ENCODE data around the gene SCNM1.

Gene SCNM1

GRCh38 chr1:151165738-151166504 is at the start of gene SCNM1, which contains the start of gene LYSMD1:
TSS of gene SCNM1 (plus strand) at chr1:151166144. CDS start at chr1:151166153, 9 bp downstream.
TSS of gene LYSMD1 (minus strand) at chr1:151165902. CDS start at chr1:151165258, 644 bp downstream.
- Histone ChIP-seq H3K27ac (peak within 1 kb of the TSS; percentile 84 to 93), H3K4me3 (peak within 1 kb of the TSS; percentile 77)
- no peak for TF ChIP-seq CTCF (IDR thresholded peaks at IDR 0.05)
- peak; percentile 99 for DNase-seq (ENCODE audit: low spot score)

- H3K27ac ChIP-seq, result no peak overlapping the region
- no peak for DNase-seq (ENCODE audit: low spot score)
Observed at GRCh38 chr1:151124763-151125403, 41.1 kb upstream of the SCNM1 start.

GRCh38 chr1:151128800-151129199 is 37.1 kb upstream of the SCNM1 start:
- no peak for DNase-seq (ENCODE audit: low spot score)
- no peak overlapping the region for H3K27ac ChIP-seq
- no peak for TF ChIP-seq CTCF (IDR thresholded peaks at IDR 0.05)
- no peak overlapping the region for H3K4me3 ChIP-seq

More at GRCh38 chr1:151124763-151125403, 41.1 kb upstream of the SCNM1 start:
- no peak for TF ChIP-seq CTCF (IDR thresholded peaks at IDR 0.05)
- no peak overlapping the region for H3K4me3 ChIP-seq

GRCh38 chr1:151130987-151131586 is 34.9 kb upstream of the SCNM1 start:
- peak overlapping the region; percentile 70 for H3K4me3 ChIP-seq
- TF ChIP-seq CTCF (IDR thresholded peaks at IDR 0.05), result no peak
- peak overlapping the region in 1 of 2 donors; percentile 66 for H3K27ac ChIP-seq
- peak; percentile 89 for DNase-seq (ENCODE audit: low spot score)

- H3K27ac ChIP-seq, result peak overlapping the region in 1 of 2 donors; percentile 66
- H3K4me3 ChIP-seq, result peak overlapping the region; percentile 70
- DNase-seq (ENCODE audit: low spot score), result no peak
- no peak for TF ChIP-seq CTCF (IDR thresholded peaks at IDR 0.05)
Observed at GRCh38 chr1:151131701-151132334, 34.1 kb upstream of the SCNM1 start.

- no peak for DNase-seq (ENCODE audit: low spot score)
- H3K27ac ChIP-seq, result no peak overlapping the region
- no peak for TF ChIP-seq CTCF (IDR thresholded peaks at IDR 0.05)
- H3K4me3 ChIP-seq, result peak overlapping the region; percentile 70
Observed at GRCh38 chr1:151132335-151133017, 33.5 kb upstream of the SCNM1 start.
